Body of pancreas (tissue), 4 donors: ENCODE data around the gene SCRN3.

Source experiments
- POLR2A ChIP-seq, 3 donors: fragments of 450-650 bp; IDR thresholded peaks; one replicate each; pipeline ENCODE4 v1.6.1; 2016; ENCODE audit warnings: antibody characterized with exemption in 3 of 3, mild to moderate bottlenecking in 2 of 3
- TF ChIP-seq, protein P1 (sequence below), 7 experiments: fragments of 450-650 bp in 4 of 7; fragments of 200-600 bp in 3 of 7; sonication (generic) in 3 of 7; IDR thresholded peaks; one replicate each; pipeline ENCODE4 v1.5.1; 2016 to 2019; ENCODE audit warnings: antibody characterized with exemption in 7 of 7

DNA sequence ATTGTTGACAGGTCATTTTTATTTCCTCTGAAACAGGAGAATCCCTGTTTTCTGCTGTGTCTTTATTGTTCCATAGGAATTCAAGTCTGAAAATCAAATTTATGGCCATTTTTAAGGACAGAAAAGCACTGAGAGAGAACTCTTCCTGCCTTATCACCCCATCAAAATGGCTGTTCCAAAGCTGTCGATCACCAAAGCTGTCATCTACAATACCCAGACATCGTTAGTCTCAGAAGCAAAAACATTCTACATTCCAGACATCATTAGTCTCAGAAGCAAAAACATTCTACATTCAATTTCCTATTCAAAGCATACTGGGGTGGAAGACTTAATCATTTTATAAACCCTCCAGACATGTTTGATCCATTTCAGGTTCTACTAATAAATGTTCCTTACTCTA, 44.4 kb downstream of the SCRN3 start:
- TF ChIP-seq, protein P1, sequence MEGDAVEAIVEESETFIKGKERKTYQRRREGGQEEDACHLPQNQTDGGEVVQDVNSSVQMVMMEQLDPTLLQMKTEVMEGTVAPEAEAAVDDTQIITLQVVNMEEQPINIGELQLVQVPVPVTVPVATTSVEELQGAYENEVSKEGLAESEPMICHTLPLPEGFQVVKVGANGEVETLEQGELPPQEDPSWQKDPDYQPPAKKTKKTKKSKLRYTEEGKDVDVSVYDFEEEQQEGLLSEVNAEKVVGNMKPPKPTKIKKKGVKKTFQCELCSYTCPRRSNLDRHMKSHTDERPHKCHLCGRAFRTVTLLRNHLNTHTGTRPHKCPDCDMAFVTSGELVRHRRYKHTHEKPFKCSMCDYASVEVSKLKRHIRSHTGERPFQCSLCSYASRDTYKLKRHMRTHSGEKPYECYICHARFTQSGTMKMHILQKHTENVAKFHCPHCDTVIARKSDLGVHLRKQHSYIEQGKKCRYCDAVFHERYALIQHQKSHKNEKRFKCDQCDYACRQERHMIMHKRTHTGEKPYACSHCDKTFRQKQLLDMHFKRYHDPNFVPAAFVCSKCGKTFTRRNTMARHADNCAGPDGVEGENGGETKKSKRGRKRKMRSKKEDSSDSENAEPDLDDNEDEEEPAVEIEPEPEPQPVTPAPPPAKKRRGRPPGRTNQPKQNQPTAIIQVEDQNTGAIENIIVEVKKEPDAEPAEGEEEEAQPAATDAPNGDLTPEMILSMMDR (IDR thresholded peaks at IDR 0.05) = no peak
- no peak for TF ChIP-seq POLR2A (IDR thresholded peaks at IDR 0.05)
